HepG2 (cell line): ENCODE measurements around the gene INSR.

Experiments
- BRD4 ChIP-seq: sonication (generic); formaldehyde crosslinking; IDR thresholded peaks from 2 replicates; pipeline ENCODE4 v1.4.0; 2020; ENCODE audit warnings: missing genetic modification reagents
- CENPT ChIP-seq: sonication (generic); formaldehyde crosslinking; IDR thresholded peaks from 2 replicates; pipeline ENCODE4 v1.8.0; 2022; ENCODE audit warnings: low read depth, mild to moderate bottlenecking, moderate library complexity, missing genetic modification reagents
- FOXA3 ChIP-seq: IDR thresholded peaks from 2 replicates; pipeline ENCODE4 v1.6.1; 2016; ENCODE audit warnings: missing genetic modification reagents, missing compliant biosample characterization
- KAT7 ChIP-seq: IDR thresholded peaks from 2 replicates; pipeline ENCODE4 v1.6.1; 2018; ENCODE audit warnings: borderline replicate concordance, missing compliant biosample characterization
- MED1 ChIP-seq: sonication (generic); formaldehyde crosslinking; IDR thresholded peaks from 2 replicates; pipeline ENCODE4 v1.4.0; 2020; ENCODE audit warnings: missing genetic modification reagents
- MYC ChIP-seq: sonication (generic); formaldehyde crosslinking; IDR thresholded peaks from 2 replicates; pipeline ENCODE4 v1.9.0; 2021; ENCODE audit warnings: missing genetic modification reagents, borderline replicate concordance
- POLR2AphosphoS5 ChIP-seq: IDR thresholded peaks from 2 replicates; pipeline ENCODE4 v1.6.1; 2012; ENCODE audit warnings: low read depth, low read length
- RXRA ChIP-seq: sonication (generic); formaldehyde crosslinking; IDR thresholded peaks from 2 replicates; pipeline ENCODE4 v1.5.1; 2020; ENCODE audit warnings: missing genetic modification reagents
- SAP130 ChIP-seq: IDR thresholded peaks from 2 replicates; pipeline ENCODE4 v1.6.1; 2016; ENCODE audit warnings: low read depth
- TAF1 ChIP-seq: sonication (generic); formaldehyde crosslinking; IDR thresholded peaks from 2 replicates; pipeline ENCODE4 v1.4.0; 2020; ENCODE audit warnings: missing genetic modification reagents
- TF ChIP-seq, protein P1 (sequence below): fragments of 450-650 bp; IDR thresholded peaks from 2 replicates; pipeline ENCODE4 v1.6.1; 2017; ENCODE audit warnings: mild to moderate bottlenecking
- TF ChIP-seq, protein P2 (sequence below): sonication (generic); formaldehyde crosslinking; IDR thresholded peaks from 2 replicates; pipeline ENCODE4 v1.5.0; 2020; ENCODE audit warnings: mild to moderate bottlenecking, missing genetic modification reagents, moderate library complexity

- TF ChIP-seq MYC (CRISPR knock-in tag) (no peak), RXRA (no peak), KAT7 (CRISPR knock-in tag) (no peak), MED1 (CRISPR knock-in tag) (no peak), FOXA3 (CRISPR knock-in tag) (no peak), CENPT (no peak), TAF1 (CRISPR knock-in tag) (no peak), POLR2AphosphoS5 (no peak), SAP130 (CRISPR knock-in tag) (no peak), BRD4 (no peak)
- TF ChIP-seq, protein P1, sequence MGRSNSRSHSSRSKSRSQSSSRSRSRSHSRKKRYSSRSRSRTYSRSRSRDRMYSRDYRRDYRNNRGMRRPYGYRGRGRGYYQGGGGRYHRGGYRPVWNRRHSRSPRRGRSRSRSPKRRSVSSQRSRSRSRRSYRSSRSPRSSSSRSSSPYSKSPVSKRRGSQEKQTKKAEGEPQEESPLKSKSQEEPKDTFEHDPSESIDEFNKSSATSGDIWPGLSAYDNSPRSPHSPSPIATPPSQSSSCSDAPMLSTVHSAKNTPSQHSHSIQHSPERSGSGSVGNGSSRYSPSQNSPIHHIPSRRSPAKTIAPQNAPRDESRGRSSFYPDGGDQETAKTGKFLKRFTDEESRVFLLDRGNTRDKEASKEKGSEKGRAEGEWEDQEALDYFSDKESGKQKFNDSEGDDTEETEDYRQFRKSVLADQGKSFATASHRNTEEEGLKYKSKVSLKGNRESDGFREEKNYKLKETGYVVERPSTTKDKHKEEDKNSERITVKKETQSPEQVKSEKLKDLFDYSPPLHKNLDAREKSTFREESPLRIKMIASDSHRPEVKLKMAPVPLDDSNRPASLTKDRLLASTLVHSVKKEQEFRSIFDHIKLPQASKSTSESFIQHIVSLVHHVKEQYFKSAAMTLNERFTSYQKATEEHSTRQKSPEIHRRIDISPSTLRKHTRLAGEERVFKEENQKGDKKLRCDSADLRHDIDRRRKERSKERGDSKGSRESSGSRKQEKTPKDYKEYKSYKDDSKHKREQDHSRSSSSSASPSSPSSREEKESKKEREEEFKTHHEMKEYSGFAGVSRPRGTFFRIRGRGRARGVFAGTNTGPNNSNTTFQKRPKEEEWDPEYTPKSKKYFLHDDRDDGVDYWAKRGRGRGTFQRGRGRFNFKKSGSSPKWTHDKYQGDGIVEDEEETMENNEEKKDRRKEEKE = no peak
- TF ChIP-seq, protein P2, sequence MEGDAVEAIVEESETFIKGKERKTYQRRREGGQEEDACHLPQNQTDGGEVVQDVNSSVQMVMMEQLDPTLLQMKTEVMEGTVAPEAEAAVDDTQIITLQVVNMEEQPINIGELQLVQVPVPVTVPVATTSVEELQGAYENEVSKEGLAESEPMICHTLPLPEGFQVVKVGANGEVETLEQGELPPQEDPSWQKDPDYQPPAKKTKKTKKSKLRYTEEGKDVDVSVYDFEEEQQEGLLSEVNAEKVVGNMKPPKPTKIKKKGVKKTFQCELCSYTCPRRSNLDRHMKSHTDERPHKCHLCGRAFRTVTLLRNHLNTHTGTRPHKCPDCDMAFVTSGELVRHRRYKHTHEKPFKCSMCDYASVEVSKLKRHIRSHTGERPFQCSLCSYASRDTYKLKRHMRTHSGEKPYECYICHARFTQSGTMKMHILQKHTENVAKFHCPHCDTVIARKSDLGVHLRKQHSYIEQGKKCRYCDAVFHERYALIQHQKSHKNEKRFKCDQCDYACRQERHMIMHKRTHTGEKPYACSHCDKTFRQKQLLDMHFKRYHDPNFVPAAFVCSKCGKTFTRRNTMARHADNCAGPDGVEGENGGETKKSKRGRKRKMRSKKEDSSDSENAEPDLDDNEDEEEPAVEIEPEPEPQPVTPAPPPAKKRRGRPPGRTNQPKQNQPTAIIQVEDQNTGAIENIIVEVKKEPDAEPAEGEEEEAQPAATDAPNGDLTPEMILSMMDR = no peak
Observed at GRCh38 chr19:7258041-7258839, 36.0 kb downstream of the INSR start.
